Right kidney (tissue), 1 donor: ENCODE data around the gene TNXB.
"Not testable (repeated sequence)": the region's sequence is repeated elsewhere in the genome, so short reads cannot be mapped to it uniquely, and the experiment has no call there.

ENCODE experiments used
- DNase-seq: peaks from one replicate; pipeline ENCODE4 v3.0.0-alpha.2; 2016

TNXB gene

DNA sequence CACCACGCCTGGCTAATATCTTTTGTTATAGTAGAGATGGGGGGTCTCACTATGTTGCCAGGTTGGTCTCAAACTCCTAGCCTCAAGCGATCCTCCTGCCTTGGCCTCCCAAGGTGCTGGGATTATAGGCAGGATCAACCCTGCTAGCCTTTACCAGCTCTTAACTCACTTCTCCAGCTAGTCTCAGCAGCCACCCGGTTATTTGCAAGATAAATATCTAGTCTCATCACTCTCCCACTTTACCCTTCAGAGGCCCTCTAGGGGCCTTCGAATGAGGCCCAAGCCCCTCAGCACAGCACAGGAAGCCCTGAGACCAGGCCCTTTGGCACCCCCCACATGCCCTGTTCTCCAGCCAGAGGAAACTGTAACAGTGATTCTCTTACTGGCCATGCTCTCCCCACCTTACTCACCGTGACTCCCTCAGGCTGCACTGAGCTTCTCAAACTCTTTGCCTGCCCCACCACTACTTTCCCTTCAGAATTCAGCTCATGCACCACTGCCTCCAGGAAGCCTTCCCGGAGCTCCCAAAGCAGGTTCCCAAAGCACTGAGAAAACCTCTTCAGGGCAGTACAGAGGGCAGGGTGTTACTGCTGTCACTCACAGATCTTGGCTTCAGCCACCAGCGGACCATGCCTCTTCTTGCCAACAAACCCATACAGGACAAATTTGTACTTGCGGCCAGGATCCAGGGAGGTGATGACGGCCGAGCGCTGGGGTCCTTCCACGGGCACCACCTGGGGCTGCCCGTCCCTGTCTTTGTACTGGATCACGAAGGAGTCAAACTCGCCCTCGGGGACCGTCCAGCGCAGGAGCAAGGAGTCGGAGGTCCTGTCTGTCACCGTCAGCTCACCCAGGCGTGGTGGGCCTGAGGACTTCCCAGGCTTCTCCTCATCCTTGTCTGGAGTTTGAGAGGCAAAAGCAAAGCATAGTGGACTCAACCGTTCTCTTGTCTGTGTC, 25.0 kb downstream of the TNXB start:
- DNase-seq, result no peak

- DNase-seq, result no peak
Measured at GRCh38 chr6:32082935-32083334, 26.2 kb downstream of the TNXB start.

- no peak for DNase-seq
Measured at GRCh38 chr6:32082478-32082877, 26.7 kb downstream of the TNXB start.

DNA sequence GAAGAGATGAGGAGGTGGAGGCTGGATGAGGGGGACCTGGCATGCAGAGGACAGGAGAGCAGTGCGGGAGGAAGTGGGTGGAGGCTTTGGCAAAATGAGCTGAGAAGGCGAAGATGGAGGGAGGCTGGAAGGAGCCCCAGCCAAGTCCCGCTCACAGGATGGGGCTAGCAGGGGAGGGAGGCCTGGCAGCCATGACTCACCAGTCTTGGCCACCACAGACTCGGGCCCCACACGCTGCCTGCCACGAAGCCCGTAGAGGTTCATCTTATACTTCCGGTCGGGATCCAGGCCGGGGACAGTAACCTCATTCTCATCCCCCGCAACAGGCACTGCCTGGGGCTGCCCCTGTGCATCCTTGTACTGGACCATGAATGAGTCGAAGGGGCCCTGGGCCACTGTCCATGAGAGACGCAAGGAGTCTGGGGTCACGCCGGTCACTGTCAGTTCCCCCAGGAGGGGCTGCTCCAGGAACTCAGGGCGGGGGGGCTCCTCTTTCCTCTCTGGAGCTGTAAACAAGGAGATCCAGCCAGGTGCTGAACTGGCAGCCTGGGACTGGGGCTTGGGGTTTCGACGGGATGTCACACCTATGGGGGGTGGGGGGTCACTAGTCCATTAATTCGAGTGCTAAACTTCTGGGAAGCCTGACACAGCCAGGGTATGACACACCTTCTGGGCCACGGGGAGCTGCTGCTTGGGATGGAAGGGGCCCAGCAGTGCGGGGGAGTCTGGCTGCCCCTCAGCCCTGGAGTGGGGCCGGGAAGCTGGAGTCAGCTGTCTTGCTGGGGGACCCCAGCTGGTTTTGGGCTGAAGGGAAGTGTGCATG, 27.8 kb downstream of the TNXB start:
- DNase-seq, result no peak

- no peak for DNase-seq
Measured at GRCh38 chr6:32079566-32080290, 29.4 kb downstream of the TNXB start.

- DNase-seq, result no peak
Measured at GRCh38 chr6:32076321-32076809, 32.8 kb downstream of the TNXB start.

- no peak for DNase-seq
Measured at GRCh38 chr6:32075781-32076180, 33.4 kb downstream of the TNXB start.

- no peak for DNase-seq
Measured at GRCh38 chr6:32074996-32075532, 34.1 kb downstream of the TNXB start.

- DNase-seq, result no peak
Measured at GRCh38 chr6:32073613-32074012, 35.5 kb downstream of the TNXB start.

DNA sequence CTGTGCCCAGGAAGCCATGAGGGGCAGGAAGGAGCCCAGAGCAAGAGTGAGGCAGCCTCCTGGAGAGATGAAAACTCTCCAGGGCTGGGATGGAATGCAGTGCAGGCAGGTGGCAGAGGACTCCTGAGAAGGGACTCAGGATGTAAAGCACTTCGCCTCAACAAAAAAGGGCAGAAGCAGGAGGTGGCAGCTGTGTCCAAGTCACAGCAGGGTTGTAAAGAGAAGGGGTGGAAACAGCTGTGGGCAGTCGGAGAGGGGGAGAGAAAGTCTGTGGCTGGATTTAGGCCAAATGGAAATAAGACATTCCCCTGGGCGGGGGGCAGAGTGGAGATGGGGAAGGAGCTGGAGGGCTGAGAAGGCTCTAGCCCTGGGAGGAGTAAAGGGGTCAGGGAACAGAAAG, 36.0 kb downstream of the TNXB start:
- DNase-seq, result no peak

DNA sequence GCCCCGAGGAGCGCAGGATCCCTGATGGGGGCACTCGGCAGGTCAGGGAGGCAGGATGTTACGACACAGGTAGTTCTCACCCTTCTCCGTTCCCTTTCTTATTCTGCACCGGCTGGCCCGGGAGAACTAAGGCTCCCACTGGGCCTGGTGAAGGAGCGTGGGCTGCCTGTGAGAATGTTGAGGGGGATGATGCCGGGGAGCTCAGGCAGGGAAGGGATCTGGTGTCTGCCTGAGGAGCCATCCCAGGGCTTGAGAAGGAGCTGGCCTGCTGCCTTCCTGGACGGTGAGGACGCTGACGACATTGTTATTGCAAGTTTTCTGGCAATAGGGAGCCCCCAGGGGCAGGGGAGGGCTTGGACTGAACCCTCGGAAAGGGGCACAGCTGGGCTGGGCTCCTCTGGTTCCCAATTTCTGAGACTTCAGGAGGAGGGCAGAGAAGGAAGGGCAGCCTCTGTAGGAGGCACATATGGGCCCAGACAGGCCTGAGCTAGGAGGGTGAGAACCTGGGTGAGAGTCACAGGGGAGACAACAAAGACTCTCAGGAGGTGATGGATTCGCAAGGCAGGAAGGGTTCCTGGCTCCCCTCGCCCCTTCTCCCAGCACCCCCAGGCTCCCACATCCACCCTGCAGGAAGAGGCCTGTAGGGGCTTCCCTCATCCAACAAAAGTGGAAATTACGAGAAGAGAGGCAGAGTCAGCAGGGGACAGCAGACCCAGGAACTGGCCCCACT, 38.2 kb downstream of the TNXB start:
- DNase-seq, result no peak

- no peak for DNase-seq
Measured at GRCh38 chr6:32069878-32070515, 39.1 kb downstream of the TNXB start.

DNA sequence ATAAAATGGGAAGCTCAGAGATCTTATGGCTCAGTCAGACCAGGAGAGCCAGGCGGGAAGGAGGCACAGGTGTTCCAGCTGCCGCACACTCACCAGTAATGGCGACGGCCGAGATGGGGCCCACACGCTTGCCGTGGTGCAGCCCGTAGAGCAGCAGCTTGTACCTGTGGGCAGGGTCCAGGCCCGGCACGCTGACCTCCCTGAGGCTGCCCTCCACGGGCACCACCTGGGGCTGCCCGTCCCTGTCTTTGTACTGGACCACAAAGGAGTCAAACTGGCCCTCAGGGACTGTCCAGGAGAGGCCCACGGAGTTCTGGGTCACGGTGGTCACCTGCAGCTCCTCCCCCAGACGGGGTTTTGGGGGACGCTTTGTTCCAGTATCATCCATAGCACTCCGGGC, 39.7 kb downstream of the TNXB start:
- no peak for DNase-seq

DNA sequence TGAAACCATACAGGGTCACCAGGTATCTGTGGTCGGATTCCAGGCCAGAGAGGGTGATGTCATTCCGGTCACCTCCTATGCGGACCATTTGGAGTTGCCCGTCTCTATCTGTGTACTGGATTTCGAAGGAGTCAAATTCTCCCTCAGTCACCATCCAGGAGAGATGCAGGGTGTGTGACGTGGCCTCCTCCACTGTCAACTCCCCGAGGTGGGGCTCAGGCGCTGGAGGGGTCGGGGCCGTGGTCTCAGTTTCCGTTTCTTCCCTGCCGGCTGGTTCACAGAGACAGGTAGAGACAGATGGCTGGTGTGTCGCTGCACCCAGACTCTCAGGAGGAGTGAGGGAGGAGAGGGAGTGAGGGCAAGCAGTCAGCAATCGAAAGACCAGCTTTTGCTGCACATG, 40.3 kb downstream of the TNXB start:
- no peak for DNase-seq

GRCh38 chr6:32068315-32068714, 40.8 kb downstream of the TNXB start:
- DNase-seq, result not testable (repeated sequence)

DNA sequence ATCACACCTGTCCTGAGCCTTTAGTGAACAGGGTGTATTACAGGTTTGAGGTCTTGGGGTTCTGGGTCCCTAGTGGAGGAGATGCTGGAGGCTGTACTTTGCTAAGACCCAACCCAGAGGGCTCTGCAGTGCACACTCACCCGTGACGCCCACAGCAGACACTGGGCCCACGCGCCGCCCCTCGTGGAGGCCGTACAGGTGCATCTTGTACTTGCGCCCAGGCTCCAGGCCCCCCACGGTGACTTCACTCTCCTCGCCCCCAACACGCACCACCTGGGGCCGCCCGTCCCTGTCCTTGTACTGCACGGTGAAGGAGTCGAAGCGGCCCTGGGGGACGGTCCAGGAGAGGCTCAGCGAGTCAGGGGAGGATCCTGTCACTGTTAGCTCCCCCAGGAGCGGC, 41.6 kb downstream of the TNXB start:
- DNase-seq, result not testable (repeated sequence)

GRCh38 chr6:32064706-32065105, 44.4 kb downstream of the TNXB start:
- no peak for DNase-seq

- no peak for DNase-seq
Measured at GRCh38 chr6:32060966-32061655, 48.0 kb downstream of the TNXB start.

DNA sequence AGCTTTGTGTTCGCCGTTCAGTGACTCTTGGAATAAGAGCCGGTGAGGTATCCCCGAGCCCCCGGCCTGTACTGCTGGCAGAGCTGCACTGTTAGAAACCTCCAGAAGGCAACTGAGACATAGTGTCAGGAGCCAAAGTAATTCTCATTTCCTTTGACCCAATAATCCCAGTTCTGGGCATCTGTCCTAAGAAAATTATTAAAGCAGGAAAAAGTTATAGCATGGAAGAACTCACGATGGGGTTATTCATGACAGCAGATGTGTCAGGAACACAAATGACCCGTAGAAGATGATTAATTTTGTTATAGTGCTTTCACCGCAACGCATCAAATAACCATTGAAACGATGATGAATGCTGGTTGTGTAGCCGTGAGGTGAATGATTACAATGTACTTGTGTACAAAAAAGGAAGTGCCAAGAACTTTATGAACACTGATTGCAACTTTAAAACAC, 50.6 kb downstream of the TNXB start:
- no peak for DNase-seq

DNA sequence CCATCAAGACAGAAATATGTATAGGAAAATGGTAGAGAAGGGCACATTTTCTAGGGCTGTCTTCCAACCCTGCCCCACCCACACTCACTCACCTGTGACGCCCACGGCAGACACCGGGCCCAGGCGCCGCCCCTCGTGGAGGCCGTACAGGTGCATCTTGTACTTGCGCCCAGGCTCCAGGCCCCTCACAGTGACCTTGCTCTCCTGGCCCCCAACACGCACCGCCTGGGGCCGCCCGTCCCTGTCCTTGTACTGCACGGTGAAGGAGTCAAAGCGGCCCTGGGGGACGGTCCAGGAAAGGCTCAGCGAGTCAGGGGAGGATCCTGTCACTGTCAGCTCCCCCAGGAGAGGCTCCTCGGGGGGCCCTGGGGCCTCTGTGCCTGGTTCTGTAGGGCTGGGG, 51.2 kb downstream of the TNXB start:
- DNase-seq, result no peak
